Activated T-helper 1 cell treated with anti-CD3 and anti-CD28 coated beads, Interleukin-2, amount 50 U/mL, for 16 hours (primary cell): ENCODE results near the gene LNPEP.
"Not testable (repeated sequence)": the region's sequence is repeated elsewhere in the genome, so short reads cannot be mapped to it uniquely, and the experiment has no call there.

Source experiments
- DNase-seq, 2 donors: peaks; one replicate each; pipeline ENCODE4 v3.0.0-alpha.2; 2020; ENCODE audit warnings: low read depth in 1 of 2, low spot score in 1 of 2

The LNPEP gene

GRCh38 chr5:97047076-97047475 is 111.2 kb downstream of the LNPEP start:
- DNase-seq, result no peak

- DNase-seq, result no peak
Measured at GRCh38 chr5:97049175-97049574, 113.3 kb downstream of the LNPEP start.

- no peak for DNase-seq
Measured at GRCh38 chr5:97056263-97056662, 120.4 kb downstream of the LNPEP start.

GRCh38 chr5:97062046-97062445 is 126.2 kb downstream of the LNPEP start:
- no peak for DNase-seq

GRCh38 chr5:97063251-97063650 is 127.4 kb downstream of the LNPEP start:
- no peak for DNase-seq

- DNase-seq, result no peak
Measured at GRCh38 chr5:97065475-97065874, 129.6 kb downstream of the LNPEP start.

GRCh38 chr5:97067296-97067850 is 131.5 kb downstream of the LNPEP start:
- DNase-seq, result no peak

- no peak for DNase-seq
Measured at GRCh38 chr5:97070234-97070633, 134.4 kb downstream of the LNPEP start.

GRCh38 chr5:97071101-97071500 is 135.2 kb downstream of the LNPEP start:
- no peak for DNase-seq

GRCh38 chr5:97071993-97072392 is 136.1 kb downstream of the LNPEP start:
- DNase-seq, result no peak

GRCh38 chr5:97072696-97073095 is 136.8 kb downstream of the LNPEP start:
- DNase-seq, result no peak

GRCh38 chr5:97073420-97073819 is 137.5 kb downstream of the LNPEP start:
- DNase-seq, result no peak

GRCh38 chr5:97074859-97075489 is 139.1 kb downstream of the LNPEP start:
- DNase-seq, result no peak

- no peak for DNase-seq
Measured at GRCh38 chr5:97075649-97076048, 139.8 kb downstream of the LNPEP start.

- DNase-seq, result no peak
Measured at GRCh38 chr5:97076098-97076497, 140.2 kb downstream of the LNPEP start.

GRCh38 chr5:97077246-97077645 is 141.4 kb downstream of the LNPEP start:
- DNase-seq, result no peak

GRCh38 chr5:97078958-97079743 is 143.3 kb downstream of the LNPEP start:
- DNase-seq, result no peak

GRCh38 chr5:97084782-97085458 is 149.0 kb downstream of the LNPEP start:
- DNase-seq, result not testable (repeated sequence)

- DNase-seq, result no peak
Measured at GRCh38 chr5:97085459-97086181, 149.7 kb downstream of the LNPEP start.
